SK-N-SH (cell line): ENCODE data around the gene ARL4A. TPM values are rescaled to one million over a fixed set of nuclear protein-coding genes. Genes with fewer than 3 reads are reported as not detected.

Experiments
- polyA plus RNA-seq, 3 experiments: library from polyadenylated mRNA; depleted of rRNA; stranded (reverse); fragments of >200 nt; gene quantifications; 2 replicates each; pipeline ENCODE4 v1.2.3, GENCODE V29; 2012
- small RNA-seq, 7 experiments: library from RNA; depleted of rRNA; stranded (forward); fragments of <200 nt; gene quantifications; one replicate each; pipeline ENCODE3, GENCODE V24; 2012

The ARL4A gene
- polyA plus RNA-seq, 1 of the 3 experiments (the other 2 are of a cell fraction), result 5.5 TPM

Small RNA genes lying within 50 kb of the gene (small RNA-seq; reads per million reads assigned to genes)
- gene RF00264, result 0 reads per million in 7 experiments

Other genes starting within 250 kb of the ARL4A start
- 0.02 TPM in 2 replicates for gene SCIN, start 116.9 kb upstream of the ARL4A start, polyA plus RNA-seq (2012; rRNA removed)